Measurements from ENCODE around the gene LETM1. TPM values are rescaled to one million over a fixed set of nuclear protein-coding genes. Genes with fewer than 3 reads are reported as not detected.

The LETM1 gene
- total RNA-seq, 1 donor from 2014 or later = 64.3 TPM

DNA sequence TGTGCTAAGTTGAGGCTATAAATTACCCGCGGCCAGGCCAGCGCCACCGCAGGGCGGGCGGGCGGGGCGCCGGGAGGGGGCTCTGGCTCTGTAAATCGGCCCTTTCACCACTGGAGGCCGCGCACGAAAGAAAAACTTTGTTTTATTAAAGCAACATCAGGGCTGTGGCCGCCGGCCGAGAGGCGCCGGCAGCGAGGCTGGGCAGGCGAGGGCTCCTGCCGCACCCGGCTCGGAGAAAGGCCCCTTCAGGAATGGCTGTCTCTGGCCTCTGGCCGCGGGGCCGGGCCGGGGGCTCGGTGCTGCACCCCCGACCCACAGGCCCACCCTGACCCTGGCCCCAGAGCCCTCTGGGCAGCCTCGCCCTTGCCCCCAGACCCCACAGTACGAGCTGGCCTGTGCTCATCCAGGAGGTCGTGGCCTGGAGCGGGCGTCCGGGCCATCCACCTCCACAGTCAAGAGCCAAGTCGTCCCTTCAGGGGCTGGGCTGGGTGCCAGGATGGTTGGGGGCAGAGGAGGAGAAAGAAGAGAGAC, 92.3 kb downstream of the LETM1 start:
- H3K27me3 Mint-ChIP-seq = no peaks in the 10 kb centered on the region
- TF ChIP-seq, protein P1, sequence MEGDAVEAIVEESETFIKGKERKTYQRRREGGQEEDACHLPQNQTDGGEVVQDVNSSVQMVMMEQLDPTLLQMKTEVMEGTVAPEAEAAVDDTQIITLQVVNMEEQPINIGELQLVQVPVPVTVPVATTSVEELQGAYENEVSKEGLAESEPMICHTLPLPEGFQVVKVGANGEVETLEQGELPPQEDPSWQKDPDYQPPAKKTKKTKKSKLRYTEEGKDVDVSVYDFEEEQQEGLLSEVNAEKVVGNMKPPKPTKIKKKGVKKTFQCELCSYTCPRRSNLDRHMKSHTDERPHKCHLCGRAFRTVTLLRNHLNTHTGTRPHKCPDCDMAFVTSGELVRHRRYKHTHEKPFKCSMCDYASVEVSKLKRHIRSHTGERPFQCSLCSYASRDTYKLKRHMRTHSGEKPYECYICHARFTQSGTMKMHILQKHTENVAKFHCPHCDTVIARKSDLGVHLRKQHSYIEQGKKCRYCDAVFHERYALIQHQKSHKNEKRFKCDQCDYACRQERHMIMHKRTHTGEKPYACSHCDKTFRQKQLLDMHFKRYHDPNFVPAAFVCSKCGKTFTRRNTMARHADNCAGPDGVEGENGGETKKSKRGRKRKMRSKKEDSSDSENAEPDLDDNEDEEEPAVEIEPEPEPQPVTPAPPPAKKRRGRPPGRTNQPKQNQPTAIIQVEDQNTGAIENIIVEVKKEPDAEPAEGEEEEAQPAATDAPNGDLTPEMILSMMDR (conservative IDR thresholded peaks at IDR 0.05) = no peak
- DNase-seq (ENCODE audit: extremely low spot score, unreplicated experiment) = no peak
- H3K9me3 Mint-ChIP-seq = no peaks in the 10 kb centered on the region
- H3K27ac Mint-ChIP-seq = no peak overlapping the region
- H3K4me3 Mint-ChIP-seq = no peak overlapping the region
- H3K4me1 Mint-ChIP-seq (ENCODE audit: unreplicated experiment) = peaks cover 3% of the 10 kb centered on the region
- no peaks in the 10 kb centered on the region for H3K36me3 Mint-ChIP-seq

DNA sequence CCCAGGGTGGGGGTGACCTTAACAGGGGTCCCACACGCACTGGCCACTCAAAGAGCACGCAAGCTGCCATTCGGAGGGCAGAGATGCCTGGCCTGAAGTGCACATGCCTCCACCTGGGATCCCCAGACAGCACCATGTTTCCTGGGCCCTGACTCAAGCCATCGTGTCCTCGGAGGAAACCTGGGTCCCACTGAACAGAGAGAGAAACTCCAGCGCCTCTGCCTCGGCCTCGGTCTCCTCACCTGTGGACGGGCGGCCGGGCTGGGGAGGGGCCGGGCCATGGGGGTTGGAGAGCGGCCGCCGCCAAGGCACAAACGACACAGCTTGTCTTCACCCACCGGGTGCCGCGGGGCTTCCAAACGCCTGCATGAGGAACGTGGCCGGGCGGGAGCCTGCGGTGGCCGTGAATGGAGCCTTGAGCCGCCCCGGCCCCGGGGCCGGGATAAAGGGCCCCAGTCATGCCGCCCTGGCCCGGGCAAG, 92.8 kb downstream of the LETM1 start:
- Mint-ChIP-seq H3K4me1 (ENCODE audit: unreplicated experiment) (no peaks in the 10 kb centered on the region), H3K4me3 (no peak overlapping the region), H3K27ac (no peak overlapping the region)

DNA sequence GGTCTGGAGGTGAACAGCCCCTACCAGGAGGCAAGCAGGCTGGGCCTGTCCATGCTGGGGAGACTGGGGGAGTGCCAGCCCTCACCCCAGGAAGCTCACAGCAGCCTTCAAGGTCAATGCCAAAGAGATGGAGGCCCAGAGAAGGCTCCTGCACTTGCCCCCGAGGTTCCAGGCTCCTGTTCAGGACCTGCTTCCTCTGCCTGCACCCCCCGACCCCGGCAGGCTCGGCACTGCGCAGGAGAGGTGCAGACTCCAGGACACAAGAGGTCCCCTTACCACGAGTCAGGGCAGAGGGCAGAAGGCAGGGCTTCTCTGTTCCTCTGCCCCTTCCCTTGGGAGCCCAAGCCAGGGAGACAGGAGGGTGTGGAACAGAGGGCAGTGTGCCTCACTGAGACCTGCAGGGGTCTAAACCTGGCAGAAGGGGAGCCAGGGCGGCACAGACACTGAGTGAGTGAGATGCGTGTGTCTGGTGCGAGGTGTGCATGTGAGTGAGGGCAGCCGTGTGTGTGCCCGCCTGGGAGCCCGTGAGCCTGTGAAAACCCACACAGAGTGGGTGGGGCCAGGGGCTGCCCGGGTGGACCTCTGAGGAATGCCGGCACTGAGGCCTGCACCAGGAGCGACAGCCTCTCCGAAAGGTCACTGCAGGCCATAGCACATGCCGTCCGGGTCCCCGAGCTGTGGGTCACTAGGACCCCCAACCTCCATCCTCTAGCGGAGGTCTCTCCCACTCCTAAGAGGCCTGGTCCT, 93.5 kb downstream of the LETM1 start:
- no peak overlapping the region for H3K27ac Mint-ChIP-seq
- DNase-seq (ENCODE audit: extremely low spot score, unreplicated experiment) = no peak
- TF ChIP-seq, protein P1 (conservative IDR thresholded peaks at IDR 0.05) = no peak
- no peaks in the 10 kb centered on the region for H3K36me3 Mint-ChIP-seq
- no peaks in the 10 kb centered on the region for H3K4me1 Mint-ChIP-seq (ENCODE audit: unreplicated experiment)
- H3K27me3 Mint-ChIP-seq = no peaks in the 10 kb centered on the region
- H3K4me3 Mint-ChIP-seq = no peak overlapping the region
- no peaks in the 10 kb centered on the region for H3K9me3 Mint-ChIP-seq

More for the DNA sequence above, 92.8 kb downstream of the LETM1 start:
- DNase-seq (ENCODE audit: extremely low spot score, unreplicated experiment) = no peak
- Mint-ChIP-seq H3K9me3 (no peaks in the 10 kb centered on the region), H3K36me3 (no peaks in the 10 kb centered on the region), H3K27me3 (no peaks in the 10 kb centered on the region)
- TF ChIP-seq, protein P1 (conservative IDR thresholded peaks at IDR 0.05) = no peak

Other genes with a start within 250 kb of the LETM1 start
- gene FAM53A, start 171.8 kb downstream of the LETM1 start, total RNA-seq (ENCODE audit: low replicate concordance) = 0.90 and 3.2 TPM in 2 replicates
- gene SLBP, start 143.8 kb downstream of the LETM1 start, total RNA-seq (ENCODE audit: low replicate concordance) = 40.2 and 46.0 TPM in 2 replicates
- 38.5 and 41.0 TPM in 2 replicates for gene TMEM129, start 134.8 kb downstream of the LETM1 start, total RNA-seq (ENCODE audit: low replicate concordance)
- 35.9 and 91.4 TPM in 2 replicates for gene TACC3, start 134.6 kb downstream of the LETM1 start, total RNA-seq (ENCODE audit: low replicate concordance)
- 44.3 and 63.9 TPM in 2 replicates for gene FGFR3, start 62.9 kb downstream of the LETM1 start, total RNA-seq (ENCODE audit: low replicate concordance)
- gene NSD2, start 15.2 kb upstream of the LETM1 start, total RNA-seq (ENCODE audit: low replicate concordance) = 70.6 and 156 TPM in 2 replicates
- 42.2 and 44.8 TPM in 2 replicates for gene NELFA, start 152.8 kb upstream of the LETM1 start, total RNA-seq (ENCODE audit: low replicate concordance)
- 9.6 and 14.9 TPM in 2 replicates for gene NAT8L, start 203.2 kb upstream of the LETM1 start, total RNA-seq (ENCODE audit: low replicate concordance)